Mesothelial cell of epicardium (in vitro differentiated cells): Measurements from ENCODE around the gene ADSL. TPM values are rescaled to one million over a fixed set of nuclear protein-coding genes. Genes with fewer than 3 reads are reported as not detected.
A peak's percentile ranks its signal among the peaks of the same experiment; 100 is the strongest.

Experiments used
- DNase-seq, 2 experiments: peaks; one replicate each; pipeline ENCODE4 v3.0.0; 2021; ENCODE audit warnings: low spot score in 2 of 2; ENCODE audit not compliant: unreplicated experiment in 2 of 2
- H3K27ac Mint-ChIP-seq: 2 replicates; pipeline ENCODE4 v1.8.0; 2021; ENCODE audit warnings: mixed read lengths
- H3K27me3 Mint-ChIP-seq: 2 replicates; pipeline ENCODE4 v1.8.0; 2021; ENCODE audit warnings: low read depth, mixed read lengths
- H3K36me3 Mint-ChIP-seq: 2 replicates; pipeline ENCODE4 v1.8.0; 2021; ENCODE audit warnings: mixed read lengths
- H3K4me1 Mint-ChIP-seq: 2 replicates; pipeline ENCODE4 v1.8.0; 2021; ENCODE audit warnings: mixed read lengths
- H3K4me3 Mint-ChIP-seq: 2 replicates; pipeline ENCODE4 v1.8.0; 2021; ENCODE audit warnings: mild to moderate bottlenecking, moderate library complexity, mixed read lengths
- H3K9me3 Mint-ChIP-seq: 2 replicates; pipeline ENCODE4 v1.8.0; 2021; ENCODE audit warnings: mixed read lengths
- CTCF ChIP-seq: fragments of 200-600 bp; sonication (generic); IDR thresholded peaks from one replicate; pipeline ENCODE4 v1.5.0; 2021; ENCODE audit warnings: antibody characterized with exemption; ENCODE audit not compliant: unreplicated experiment
- total RNA-seq: library from RNA; stranded (reverse); gene quantifications from 3 replicates; pipeline ENCODE4 v1.2.1, GENCODE V29; 2021

ADSL gene
- total RNA-seq, 1 donor from 2014 or later: 73.4 TPM

- Mint-ChIP-seq H3K27ac (peak overlapping the region; percentile 43), H3K4me1 (no peaks in the 10 kb centered on the region), H3K27me3 (no peaks in the 10 kb centered on the region), H3K36me3 (peaks cover 40% of the 10 kb centered on the region), H3K4me3 (no peak overlapping the region), H3K9me3 (no peaks in the 10 kb centered on the region)
- DNase-seq: no peak
- TF ChIP-seq CTCF: no peak
Observed at GRCh38 chr22:40323681-40324171, 22.6 kb upstream of the ADSL start.

- Mint-ChIP-seq H3K9me3 (no peaks in the 10 kb centered on the region), H3K4me3 (no peak overlapping the region), H3K27me3 (no peaks in the 10 kb centered on the region), H3K36me3 (peaks cover 40% of the 10 kb centered on the region), H3K4me1 (no peaks in the 10 kb centered on the region), H3K27ac (no peak overlapping the region)
- DNase-seq: no peak
- TF ChIP-seq CTCF: no peak
Observed at GRCh38 chr22:40324468-40325305, 21.6 kb upstream of the ADSL start.

- no peaks in the 10 kb centered on the region for H3K27me3 Mint-ChIP-seq
- no peak overlapping the region for H3K4me3 Mint-ChIP-seq
- no peaks in the 10 kb centered on the region for H3K9me3 Mint-ChIP-seq
- no peak for DNase-seq
- H3K4me1 Mint-ChIP-seq: no peaks in the 10 kb centered on the region
- no peak overlapping the region for H3K27ac Mint-ChIP-seq
- H3K36me3 Mint-ChIP-seq: peaks cover 42% of the 10 kb centered on the region
- no peak for TF ChIP-seq CTCF
Observed at GRCh38 chr22:40325315-40325714, 21.0 kb upstream of the ADSL start.

GRCh38 chr22:40326905-40327735 is 19.2 kb upstream of the ADSL start:
- no peaks in the 10 kb centered on the region for H3K9me3 Mint-ChIP-seq
- TF ChIP-seq CTCF: no peak
- DNase-seq: no peak
- H3K4me3 Mint-ChIP-seq: no peak overlapping the region
- peaks cover 2% of the 10 kb centered on the region for H3K4me1 Mint-ChIP-seq
- H3K27me3 Mint-ChIP-seq: no peaks in the 10 kb centered on the region
- H3K36me3 Mint-ChIP-seq: peaks cover 31% of the 10 kb centered on the region
- no peak overlapping the region for H3K27ac Mint-ChIP-seq

- Mint-ChIP-seq H3K27me3 (no peaks in the 10 kb centered on the region), H3K27ac (no peak overlapping the region), H3K4me3 (no peak overlapping the region), H3K9me3 (no peaks in the 10 kb centered on the region), H3K4me1 (peaks cover 9% of the 10 kb centered on the region), H3K36me3 (peaks cover 25% of the 10 kb centered on the region)
- DNase-seq: no peak
- TF ChIP-seq CTCF: no peak
Observed at GRCh38 chr22:40328546-40329456, 17.5 kb upstream of the ADSL start.
